Aorta (tissue), 5 donors: ENCODE measurements around the gene PHF11. TPM values are rescaled to one million over a fixed set of nuclear protein-coding genes. Genes with fewer than 3 reads are reported as not detected.
"Not testable (repeated sequence)": the region's sequence is repeated elsewhere in the genome, so short reads cannot be mapped to it uniquely, and the experiment has no call there.

ENCODE experiments used
- ATAC-seq: fragments of 200-7000 bp; cut with Tn5 transposase; one replicate; pipeline ENCODE4 v1.9.1; 2022; ENCODE audit warnings: moderate library complexity; ENCODE audit not compliant: low FRiP score
- DNase-seq, 2 donors: peaks; one replicate each; pipeline ENCODE4 v3.0.0-alpha.2; 2020
- H3K27ac ChIP-seq, 2 donors: one replicate each; pipeline ENCODE4 v1.5.1; 2013; ENCODE audit warnings: low read length in 2 of 2, mild to moderate bottlenecking in 2 of 2, moderate library complexity in 2 of 2, control low read depth in 1 of 2, inconsistent platforms in 1 of 2, low read depth in 1 of 2
- H3K27me3 ChIP-seq, 2 donors: one replicate each; pipeline ENCODE4 v1.6.1; 2013; ENCODE audit warnings: control low read depth in 1 of 2, low read length in 1 of 2, mild to moderate bottlenecking in 1 of 2, moderate library complexity in 1 of 2; ENCODE audit not compliant: insufficient read depth in 2 of 2, control insufficient read depth in 1 of 2
- H3K36me3 ChIP-seq, 2 donors: one replicate each; pipeline ENCODE4 v1.6.1; 2013; ENCODE audit warnings: control low read depth in 1 of 2, low read length in 1 of 2, mild to moderate bottlenecking in 1 of 2; ENCODE audit not compliant: insufficient read depth in 2 of 2, control insufficient read depth in 1 of 2
- H3K4me1 ChIP-seq, 2 donors: one replicate each; pipeline ENCODE4 v1.6.1; 2013; ENCODE audit warnings: low read length in 2 of 2, control low read depth in 1 of 2, mild to moderate bottlenecking in 1 of 2, moderate library complexity in 1 of 2; ENCODE audit not compliant: insufficient read depth in 2 of 2, control insufficient read depth in 1 of 2
- H3K4me3 ChIP-seq, 2 donors: one replicate each; pipeline ENCODE4 v1.5.1; 2013; ENCODE audit warnings: low read length in 2 of 2, control low read depth in 1 of 2, mild to moderate bottlenecking in 1 of 2
- H3K9me3 ChIP-seq: one replicate; pipeline ENCODE4 v1.6.1; 2013; ENCODE audit warnings: mild to moderate bottlenecking, low read length; ENCODE audit not compliant: control insufficient read depth
- WGBS, 2 donors: extraction: QIAGEN DNeasy Blood & Tissue Kit; methylation state at CpG; one replicate each; pipeline ENCODE4 v1.1.7; 2013; 5-methylcytosine and 5-hydroxymethylcytosine counted together
- intact Hi-C, 2 donors: fragments of 100-400 bp; cut with DNase I; formaldehyde crosslinking; loops; one replicate each; pipeline versions ENCODE4 v1.14.2 to v1.15.0; 2022
- polyA plus RNA-seq, 2 donors: library from polyadenylated mRNA; stranded (reverse); fragments of 200-250 nt; gene quantifications; one replicate each; pipeline ENCODE4 v1.2.3, GENCODE V29; 2013
- total RNA-seq, 2 donors: library from RNA; stranded (reverse); fragmentation: NEBNext Ultra II Directional; extraction: Animal tissue kit (Norgen Biotek cat#: 25700); gene quantifications; one replicate each; pipeline ENCODE4 v1.2.1, GENCODE V29; 2021
- donor health status: healthy with polysubstance abuse.
- donor health status: Bipolar disorder and iron deficiency.
- donor health status: DM: no; HTN: no; CAD: no.
- donor health status: DM: no; HTN: no; CAD: no.
- donor health status: DM: yes; HTN: yes; CAD: no.

Gene PHF11
- total and polyA plus RNA-seq, 4 donors: 29.9 to 96.7 (median 65.2) TPM

GRCh38 chr13:49481788-49482187 is 14.0 kb upstream of the PHF11 start:
- Histone ChIP-seq H3K4me3 (no peak overlapping the region), H3K36me3 (peaks cover 0 to 4% of the 10 kb centered on the region in 2 donors), H3K9me3 (no peaks in the 10 kb centered on the region), H3K27ac (no peak overlapping the region), H3K4me1 (no peaks in the 10 kb centered on the region), H3K27me3 (no peaks in the 10 kb centered on the region)
- DNase-seq (no peak), ATAC-seq (no peak)
- intact Hi-C loops: no loop called here
- 78 to 80% methylated on average over 5 of the region's 5 CpGs for WGBS, 2 donors

GRCh38 chr13:49488563-49488962 is 7.2 kb upstream of the PHF11 start:
- ATAC-seq (no peak), DNase-seq (no peak)
- Histone ChIP-seq H3K27ac (no peak overlapping the region), H3K9me3 (no peaks in the 10 kb centered on the region), H3K36me3 (peaks cover 0 to 3% of the 10 kb centered on the region in 2 donors), H3K4me3 (no peak overlapping the region), H3K27me3 (no peaks in the 10 kb centered on the region), H3K4me1 (no peaks in the 10 kb centered on the region)
- intact Hi-C loops: no loop called here
- WGBS, 2 donors: 86% methylated on average over 2 of the region's 2 CpGs

GRCh38 chr13:49494645-49495044 is 1.1 kb upstream of the PHF11 start:
- no peak for DNase-seq
- WGBS, 2 donors: 6 to 13% methylated on average over 2 of the region's 2 CpGs

GRCh38 chr13:49496837-49497236 is 1.1 kb downstream of the PHF11 start:
- 70 to 71% methylated on average over 11 of the region's 11 CpGs for WGBS, 2 donors
- not testable (repeated sequence) for H3K9me3 ChIP-seq, H3K36me3 ChIP-seq, H3K4me1 ChIP-seq, H3K27me3 ChIP-seq, H3K4me3 ChIP-seq, ATAC-seq, DNase-seq
- intact Hi-C loops: loop anchor here in 1 of 2 donors (5.0 kb wide), 2 partner anchors 50 to 110 kb away; no protein-coding TSS in a partner anchor
- H3K27ac ChIP-seq: peak overlapping the region in 1 of 2 donors; percentile 74

More at GRCh38 chr13:49494645-49495044, 1.1 kb upstream of the PHF11 start:
- no peaks in the 10 kb centered on the region for H3K36me3 ChIP-seq
- peak overlapping the region in 1 of 2 donors; percentile 36 for H3K4me3 ChIP-seq
- no peaks in the 10 kb centered on the region for H3K4me1 ChIP-seq
- no peaks in the 10 kb centered on the region for H3K27me3 ChIP-seq
- intact Hi-C loops: loop anchor here in 1 of 2 donors (5.0 kb wide), 2 partner anchors 47 to 113 kb away; no protein-coding TSS in a partner anchor
- no peaks in the 10 kb centered on the region for H3K9me3 ChIP-seq
- no peak for ATAC-seq
- H3K27ac ChIP-seq: peak overlapping the region; percentile 34 to 49

- no peak for ATAC-seq
- no peaks in the 10 kb centered on the region for H3K36me3 ChIP-seq
- no peak for DNase-seq
- H3K4me3 ChIP-seq: no peak overlapping the region
- intact Hi-C loops: loop anchor here in 1 of 2 donors (5.0 kb wide), 2 partner anchors 50 to 110 kb away; no protein-coding TSS in a partner anchor
- no peaks in the 10 kb centered on the region for H3K4me1 ChIP-seq
- H3K9me3 ChIP-seq: no peaks in the 10 kb centered on the region
- no peaks in the 10 kb centered on the region for H3K27me3 ChIP-seq
- 65 to 73% methylated on average over 5 of the region's 5 CpGs for WGBS, 2 donors
- H3K27ac ChIP-seq: peak overlapping the region in 1 of 2 donors; percentile 74
These were observed 1.5 kb downstream of the PHF11 start for GRCh38 chr13:49497272-49497671.

- no peaks in the 10 kb centered on the region for H3K27me3 ChIP-seq
- H3K4me1 ChIP-seq: no peaks in the 10 kb centered on the region
- H3K36me3 ChIP-seq: no peaks in the 10 kb centered on the region
- DNase-seq (no peak), ATAC-seq (no peak)
- no peaks in the 10 kb centered on the region for H3K9me3 ChIP-seq
- H3K27ac ChIP-seq: no peak overlapping the region
- WGBS, 2 donors: 74 to 80% methylated on average over 4 of the region's 4 CpGs
- no peak overlapping the region for H3K4me3 ChIP-seq
- intact Hi-C loops: loop anchor here in 1 of 2 donors (5.0 kb wide), 2 partner anchors 51 to 109 kb away; no protein-coding TSS in a partner anchor
These were observed 2.5 kb downstream of the PHF11 start for GRCh38 chr13:49498206-49498605.

GRCh38 chr13:49499889-49500660 is 4.3 kb downstream of the PHF11 start:
- ATAC-seq (no peak), DNase-seq (no peak)
- H3K4me1 ChIP-seq: no peaks in the 10 kb centered on the region
- no peaks in the 10 kb centered on the region for H3K27me3 ChIP-seq
- WGBS, 2 donors: 37 to 50% methylated on average over 6 of the region's 6 CpGs
- intact Hi-C loops: loop anchor here in 1 of 2 donors (5.0 kb wide), 2 partner anchors 53 to 107 kb away; no protein-coding TSS in a partner anchor
- no peaks in the 10 kb centered on the region for H3K9me3 ChIP-seq
- H3K27ac ChIP-seq: peak overlapping the region in 1 of 2 donors; percentile 67
- no peak overlapping the region for H3K4me3 ChIP-seq
- no peaks in the 10 kb centered on the region for H3K36me3 ChIP-seq

GRCh38 chr13:49502954-49503353 is 7.2 kb downstream of the PHF11 start:
- intact Hi-C loops: no loop called here
- 74 to 82% methylated on average over 9 of the region's 9 CpGs for WGBS, 2 donors
- Histone ChIP-seq H3K9me3 (no peaks in the 10 kb centered on the region), H3K4me3 (no peak overlapping the region), H3K27me3 (no peaks in the 10 kb centered on the region), H3K4me1 (no peaks in the 10 kb centered on the region), H3K27ac (no peak overlapping the region), H3K36me3 (no peaks in the 10 kb centered on the region)
- DNase-seq: no peak
- ATAC-seq: no peak

GRCh38 chr13:49503951-49504350 is 8.2 kb downstream of the PHF11 start:
- no peak overlapping the region for H3K27ac ChIP-seq
- H3K27me3 ChIP-seq: no peaks in the 10 kb centered on the region
- no peak for DNase-seq
- ATAC-seq: no peak
- H3K36me3 ChIP-seq: no peaks in the 10 kb centered on the region
- no peaks in the 10 kb centered on the region for H3K4me1 ChIP-seq
- H3K9me3 ChIP-seq: no peaks in the 10 kb centered on the region
- WGBS, 2 donors: 92 to 96% methylated on average over 3 of the region's 3 CpGs
- intact Hi-C loops: no loop called here
- H3K4me3 ChIP-seq: no peak overlapping the region
